Hematopoietic multipotent progenitor cell treated with erythropoietin and hydrocortisone succinate and interleukin-3 and kit ligand, for 15 days (in vitro differentiated cells): ENCODE measurements around the gene FBXO38.

Experiments used
- DNase-seq: peaks from one replicate; pipeline ENCODE4 v3.0.0-alpha.2; 2015; ENCODE audit warnings: low spot score

The FBXO38 gene, protein sequence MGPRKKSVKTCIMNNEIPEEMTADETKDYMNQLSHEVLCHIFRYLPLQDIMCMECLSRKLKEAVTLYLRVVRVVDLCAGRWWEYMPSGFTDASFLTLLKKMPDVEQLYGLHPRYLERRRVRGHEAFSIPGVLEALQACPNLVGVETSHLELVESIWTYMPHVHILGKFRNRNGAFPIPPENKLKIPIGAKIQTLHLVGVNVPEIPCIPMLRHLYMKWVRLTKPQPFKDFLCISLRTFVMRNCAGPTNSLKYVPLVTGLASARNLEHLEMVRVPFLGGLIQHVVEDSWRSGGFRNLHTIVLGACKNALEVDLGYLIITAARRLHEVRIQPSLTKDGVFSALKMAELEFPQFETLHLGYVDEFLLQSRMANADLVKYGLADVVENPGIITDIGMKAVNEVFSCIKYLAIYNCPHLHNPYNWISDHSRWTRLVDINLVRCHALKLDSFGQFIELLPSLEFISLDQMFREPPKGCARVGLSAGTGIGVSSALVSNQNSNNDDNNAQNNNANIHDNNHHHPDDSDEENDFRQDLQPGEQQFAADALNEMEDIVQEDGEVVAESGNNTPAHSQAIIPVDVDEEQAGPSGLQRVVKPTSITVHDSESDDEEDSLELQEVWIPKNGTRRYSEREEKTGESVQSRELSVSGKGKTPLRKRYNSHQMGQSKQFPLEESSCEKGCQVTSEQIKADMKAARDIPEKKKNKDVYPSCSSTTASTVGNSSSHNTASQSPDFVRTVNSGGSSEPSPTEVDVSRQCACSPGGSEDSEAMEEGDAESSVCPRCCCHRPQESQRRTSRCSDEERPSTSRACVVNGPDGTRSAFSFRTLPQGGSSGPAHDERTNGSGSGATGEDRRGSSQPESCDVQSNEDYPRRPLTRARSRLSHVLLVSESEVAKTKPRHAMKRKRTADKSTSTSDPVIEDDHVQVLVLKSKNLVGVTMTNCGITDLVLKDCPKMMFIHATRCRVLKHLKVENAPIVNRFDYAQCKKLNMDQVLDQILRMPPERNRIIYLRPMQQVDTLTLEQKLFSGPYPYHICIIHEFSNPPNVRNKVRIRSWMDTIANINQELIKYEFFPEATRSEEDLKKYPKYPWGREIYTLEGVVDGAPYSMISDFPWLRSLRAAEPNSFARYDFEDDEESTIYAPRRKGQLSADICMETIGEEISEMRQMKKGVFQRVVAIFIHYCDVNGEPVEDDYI

DNA sequence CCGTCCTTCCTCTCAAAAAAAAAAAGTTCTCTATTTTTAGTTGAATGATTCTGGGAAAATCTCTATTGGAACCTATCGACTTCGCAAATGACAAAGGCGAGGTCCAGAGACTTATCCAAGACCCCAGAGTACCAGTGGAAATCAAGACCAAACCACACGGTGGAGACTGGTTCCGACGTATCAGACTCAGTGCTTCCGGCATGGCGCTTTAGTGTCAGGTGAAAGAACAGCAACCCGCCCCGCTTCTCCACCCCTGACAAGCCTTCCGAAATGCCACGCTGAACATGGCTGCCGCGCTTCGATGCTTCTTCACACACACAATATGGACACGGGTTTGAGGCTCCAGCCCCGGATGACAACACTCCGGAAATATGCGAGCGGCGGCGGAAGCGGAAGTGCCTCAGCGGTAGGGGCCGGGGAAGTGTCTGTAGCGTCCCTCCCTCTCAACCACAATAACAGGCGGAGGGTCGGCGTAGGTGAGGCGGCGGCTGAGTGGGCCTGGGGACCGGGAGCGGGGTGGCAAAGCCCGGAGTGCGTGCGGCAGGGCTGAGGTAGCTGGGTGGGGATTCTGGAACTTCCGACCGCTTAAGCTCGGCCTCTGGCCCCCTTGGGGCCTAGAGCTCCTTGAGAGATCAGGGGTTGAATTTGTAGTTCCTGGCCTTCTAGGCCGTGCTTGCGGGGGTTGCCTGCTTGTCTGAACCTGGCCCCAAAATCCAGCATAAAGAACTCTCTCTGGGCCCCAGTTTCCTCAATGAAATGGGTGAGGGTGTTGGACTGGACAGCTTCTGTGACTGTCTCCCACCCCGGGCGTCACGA is at the start of gene FBXO38:
TSS of gene FBXO38 (plus strand) at position 395 of the 816 bp plus-strand sequence. CDS start 10,819 bp downstream, outside the sequence.
- peak; percentile 93 for DNase-seq

DNA sequence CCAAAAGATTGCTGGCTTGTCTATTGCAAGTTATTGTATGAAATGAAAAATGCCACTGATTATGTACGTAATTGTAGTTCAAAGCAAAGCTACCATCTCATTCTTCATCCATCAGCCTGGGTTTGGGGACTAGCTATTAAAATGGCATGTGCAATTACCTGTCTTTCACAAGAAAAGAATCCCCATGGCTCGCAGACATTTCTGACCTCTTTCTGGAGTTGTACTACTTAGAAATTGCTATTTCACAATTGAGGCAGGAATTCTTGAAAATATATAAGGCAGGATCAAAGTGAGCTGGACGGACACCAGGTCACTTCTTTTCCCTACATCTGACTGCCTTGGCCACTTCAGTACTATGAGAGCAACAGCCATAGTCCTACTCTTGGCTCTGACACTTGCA is 48.5 kb upstream of the FBXO38 start, which contains the start of gene SPINK9:
TSS of gene SPINK9 (plus strand) at position 301 of the 400 bp plus-strand sequence. CDS start at position 356, 55 bp downstream.
- DNase-seq = no peak

DNA sequence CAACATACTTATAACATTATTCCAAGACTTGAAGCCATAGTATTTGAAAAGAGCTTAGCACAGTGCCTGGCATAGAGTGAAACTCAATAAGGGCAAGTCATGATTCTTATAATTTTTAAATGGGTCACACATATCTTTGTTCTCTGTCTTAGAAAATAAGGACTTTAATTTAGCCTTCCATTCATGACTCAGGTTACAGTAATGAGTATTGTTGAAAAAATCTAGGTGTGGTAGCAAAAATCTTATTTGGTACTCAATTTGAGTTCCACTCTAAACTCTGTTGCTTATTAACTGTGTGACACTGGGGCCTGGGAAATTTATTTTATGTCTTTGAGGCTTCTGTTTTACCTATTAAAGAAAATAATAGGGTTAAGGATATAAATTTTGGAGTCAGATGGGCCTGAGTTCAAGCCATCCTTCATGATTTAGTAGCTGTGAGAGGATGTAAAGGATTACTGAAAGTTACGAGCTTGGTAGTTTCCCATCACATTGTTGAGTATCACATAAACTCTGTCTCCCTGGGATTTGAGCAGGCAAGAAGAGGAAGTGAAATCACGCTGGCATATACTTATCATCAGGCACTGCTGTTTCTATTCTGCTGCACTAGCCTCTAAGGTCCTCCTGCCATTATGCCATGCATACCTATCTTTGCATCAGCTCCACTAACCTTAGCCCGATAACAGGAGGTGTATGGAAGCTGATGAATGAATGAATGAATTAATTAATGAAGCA is 46.9 kb upstream of the FBXO38 start:
- no peak for DNase-seq

DNA sequence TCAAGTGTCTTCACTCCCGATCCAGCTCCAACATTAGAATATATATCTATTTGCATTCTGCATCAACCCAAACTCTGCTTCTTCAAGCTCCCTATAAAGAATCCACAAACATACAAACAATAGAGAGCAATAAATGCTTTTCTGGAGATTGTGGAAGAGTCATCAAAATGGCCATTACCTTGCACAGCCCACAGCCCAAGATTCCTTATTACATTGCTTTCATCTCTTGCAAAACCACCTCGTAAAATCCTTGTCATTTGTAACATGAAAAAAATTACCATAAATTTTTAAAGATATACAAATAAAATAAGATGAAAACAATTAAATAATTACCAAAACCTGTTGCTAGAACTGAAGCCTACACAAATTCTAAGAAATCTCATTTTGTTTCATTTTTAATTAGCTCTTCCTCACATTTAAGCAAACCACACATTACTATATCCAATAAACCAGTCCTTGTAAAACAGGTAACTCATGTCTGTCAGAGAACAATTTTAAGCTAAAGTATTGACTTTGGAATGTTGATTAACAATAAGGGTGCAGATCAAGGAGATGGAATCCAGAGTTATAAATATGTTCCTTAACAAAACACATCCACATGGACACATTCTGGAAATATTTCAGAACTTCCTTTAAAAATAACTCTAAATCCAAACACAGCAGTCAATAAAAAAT is 41.2 kb upstream of the FBXO38 start:
- DNase-seq = no peak

DNA sequence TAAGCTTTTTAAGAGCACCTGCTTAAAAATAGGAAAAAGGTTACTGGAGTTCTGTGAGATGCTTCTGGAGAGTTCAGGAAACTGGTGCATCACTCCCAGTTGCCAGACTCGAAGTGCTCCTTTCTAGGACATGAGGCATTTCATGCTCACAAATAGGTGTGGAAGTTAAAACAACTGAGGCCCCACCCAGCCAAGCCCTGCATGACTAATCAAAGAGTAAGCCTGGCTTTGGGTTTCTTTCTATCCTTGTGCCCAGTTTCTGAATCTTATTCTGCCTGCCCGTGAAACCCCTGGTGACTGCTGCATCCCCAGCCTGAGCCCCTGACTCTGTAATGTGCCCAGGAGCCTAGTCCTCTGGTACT is 40.7 kb upstream of the FBXO38 start:
- DNase-seq = peak; percentile 51

DNA sequence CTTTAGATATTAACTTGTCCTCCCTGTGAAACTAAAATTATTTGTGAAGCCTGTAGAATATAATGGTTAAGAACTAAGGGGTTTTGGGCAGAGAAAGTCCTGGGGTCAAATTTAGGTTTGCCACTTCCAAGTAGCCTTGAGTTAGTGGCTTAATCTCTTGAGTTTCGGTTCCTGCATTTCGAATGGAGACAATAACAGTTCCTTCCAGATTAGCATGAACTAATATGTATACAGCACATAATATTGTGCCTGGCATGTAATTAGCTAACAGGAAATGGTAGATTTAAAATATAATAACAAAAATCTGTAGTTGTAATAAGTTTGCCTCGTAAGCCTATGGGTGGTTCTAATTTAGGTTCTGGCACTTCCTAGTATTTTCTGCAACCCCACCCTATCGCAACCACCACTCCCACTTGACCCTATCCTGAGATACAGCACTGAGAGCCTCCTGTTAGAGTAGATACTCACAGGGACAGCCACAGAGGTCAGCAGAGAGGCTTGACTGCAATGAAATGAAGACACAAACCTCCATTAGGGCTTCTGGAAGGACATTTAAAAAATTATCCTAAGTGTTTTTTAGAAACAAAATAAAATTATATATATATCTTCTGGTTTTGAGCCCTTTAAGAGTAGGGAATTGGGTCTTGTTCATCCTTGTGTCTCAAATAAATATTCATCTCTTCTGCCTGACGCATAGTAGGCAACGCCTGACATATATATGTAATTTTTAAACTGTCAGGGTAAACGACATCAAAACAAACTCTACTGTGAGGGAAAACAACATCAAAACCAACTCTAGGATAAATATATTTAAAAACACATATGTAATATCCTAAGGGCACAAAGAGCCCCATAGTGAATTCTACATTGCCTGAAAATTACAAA is 39.9 kb upstream of the FBXO38 start:
- peak; percentile 70 for DNase-seq

DNA sequence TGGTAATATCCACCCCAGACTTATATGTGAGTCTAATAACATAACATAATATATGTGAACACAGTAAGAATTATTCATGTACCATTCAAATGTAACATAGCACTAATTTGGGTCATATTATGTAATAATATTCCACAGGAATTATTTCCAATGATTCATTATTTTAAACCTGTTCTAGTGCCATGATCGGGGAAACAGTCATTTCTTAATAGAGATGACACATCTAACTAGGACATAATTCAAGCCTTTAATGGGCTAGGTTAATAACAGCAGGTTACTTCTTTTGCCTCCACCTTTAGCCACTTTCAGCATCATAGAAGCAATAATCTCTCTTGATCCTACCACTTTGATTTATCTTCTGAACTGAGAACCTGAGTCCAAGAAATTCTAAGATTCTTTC is 36.1 kb upstream of the FBXO38 start:
- DNase-seq = no peak

DNA sequence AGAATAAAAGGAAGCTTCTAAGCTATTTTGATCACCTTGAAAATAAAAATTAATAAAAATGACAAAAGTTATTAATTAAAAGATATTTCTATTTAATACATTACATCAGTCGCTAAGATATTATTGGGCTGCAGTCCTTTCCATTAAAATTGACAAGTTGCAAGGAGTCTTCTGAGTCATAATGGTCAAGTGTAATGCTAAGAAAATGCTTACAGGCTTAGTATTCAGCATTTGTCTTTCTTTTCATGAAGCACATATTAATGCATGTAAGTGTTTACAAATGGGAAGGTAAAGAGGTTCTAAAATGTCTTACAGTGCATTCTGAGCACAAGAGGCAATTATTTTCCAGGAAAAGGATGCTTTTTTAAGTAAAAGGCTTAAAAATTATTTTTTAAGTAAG is 31.1 kb upstream of the FBXO38 start:
- DNase-seq = no peak

DNA sequence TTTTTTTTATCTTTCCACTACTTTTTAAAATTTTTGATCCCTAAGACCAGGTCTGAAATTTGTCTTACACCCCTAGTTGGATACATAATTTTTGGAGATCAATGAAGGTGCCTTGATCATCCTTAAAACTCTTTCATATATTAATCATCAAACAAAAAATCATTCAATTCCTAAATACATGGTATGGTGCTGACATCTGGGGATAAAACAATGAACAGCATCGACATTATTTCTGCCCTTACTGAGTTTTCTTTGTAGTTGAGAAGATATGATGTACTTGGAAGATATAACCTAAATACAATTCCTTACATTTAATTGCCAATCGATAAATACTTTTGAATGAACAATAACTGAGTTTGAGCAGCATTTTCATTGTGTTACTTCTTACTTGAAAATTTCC is 30.1 kb upstream of the FBXO38 start:
- DNase-seq = peak; percentile 20

DNA sequence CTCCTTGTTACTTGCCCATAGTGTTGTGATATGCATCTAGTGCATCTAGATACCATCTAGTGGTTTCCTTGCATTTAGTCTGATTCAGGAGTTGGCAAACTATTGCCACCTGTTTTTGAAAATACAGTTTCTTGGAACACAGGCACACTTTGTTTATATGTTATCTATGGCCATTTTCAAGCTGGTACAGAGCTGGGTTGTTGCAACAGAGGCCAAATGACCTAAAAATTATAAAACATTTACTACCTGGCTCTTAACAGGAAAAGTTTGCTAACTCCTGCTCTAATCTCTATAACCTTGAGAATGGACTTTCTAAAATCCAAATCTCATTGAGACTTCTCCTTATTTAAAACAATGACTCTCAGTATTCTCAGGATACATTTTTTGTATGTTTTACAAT is 19.4 kb upstream of the FBXO38 start:
- no peak for DNase-seq

DNA sequence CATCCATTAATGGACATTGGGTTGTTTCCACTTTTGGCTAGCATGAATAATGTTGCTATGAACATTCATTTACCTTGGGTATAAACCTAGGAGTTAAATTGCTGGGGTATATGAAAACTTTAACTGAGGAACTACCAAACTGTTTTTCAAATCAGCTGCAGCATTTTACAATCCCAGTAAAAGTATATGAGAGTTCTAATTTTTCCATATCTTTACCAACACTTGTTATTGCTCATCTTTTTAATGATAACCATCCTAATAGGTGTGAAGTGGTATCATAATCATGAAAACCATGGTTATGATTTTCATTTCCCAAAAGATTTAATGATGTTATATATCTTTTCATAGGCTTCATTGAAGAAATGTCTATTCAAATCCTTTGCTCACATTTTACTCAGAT is 15.5 kb upstream of the FBXO38 start:
- DNase-seq = no peak

DNA sequence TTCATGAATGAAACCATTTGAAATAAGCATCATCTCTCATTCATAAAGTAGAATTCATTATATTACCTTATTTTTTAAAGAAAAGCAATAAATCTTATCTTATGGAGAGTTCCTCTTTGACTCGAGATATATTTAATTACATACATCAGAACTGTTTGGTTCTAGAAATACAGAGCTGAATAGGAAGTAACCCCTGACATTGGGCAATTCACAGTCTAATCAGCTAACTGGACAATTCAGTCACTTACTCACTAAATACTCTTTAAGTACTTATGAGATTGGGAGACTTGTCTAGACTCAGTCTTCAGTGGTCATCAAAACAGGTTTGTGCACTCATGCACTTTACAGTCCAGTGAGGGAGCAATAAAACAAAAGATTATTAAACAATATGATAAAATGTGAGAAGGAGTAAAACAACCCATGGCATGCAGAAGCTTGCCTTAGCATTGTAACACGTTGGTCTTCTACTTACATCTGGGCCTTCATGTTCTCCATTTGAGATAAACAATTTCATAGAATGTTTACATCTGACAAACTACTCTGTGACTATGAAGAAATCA is 11.5 kb upstream of the FBXO38 start:
- no peak for DNase-seq

DNA sequence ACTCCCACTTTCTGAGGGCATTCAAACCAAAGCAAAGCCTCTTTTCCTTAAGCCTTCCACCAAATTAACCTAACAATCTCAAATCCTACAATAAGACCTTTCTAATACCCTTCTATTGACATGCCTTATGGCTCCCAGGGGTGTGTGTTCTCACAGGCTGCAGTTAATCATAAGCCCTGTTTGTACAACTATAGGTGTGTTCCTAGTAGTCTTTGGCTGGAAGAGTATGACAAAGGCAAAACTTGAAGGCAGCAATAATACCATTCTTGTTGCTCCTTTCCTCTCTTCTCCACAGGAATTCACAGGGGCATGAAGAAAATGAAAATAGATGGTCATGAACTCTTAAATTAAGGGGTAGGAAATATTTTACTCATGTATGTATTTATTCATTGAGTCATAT is 10.9 kb upstream of the FBXO38 start:
- DNase-seq = no peak

DNA sequence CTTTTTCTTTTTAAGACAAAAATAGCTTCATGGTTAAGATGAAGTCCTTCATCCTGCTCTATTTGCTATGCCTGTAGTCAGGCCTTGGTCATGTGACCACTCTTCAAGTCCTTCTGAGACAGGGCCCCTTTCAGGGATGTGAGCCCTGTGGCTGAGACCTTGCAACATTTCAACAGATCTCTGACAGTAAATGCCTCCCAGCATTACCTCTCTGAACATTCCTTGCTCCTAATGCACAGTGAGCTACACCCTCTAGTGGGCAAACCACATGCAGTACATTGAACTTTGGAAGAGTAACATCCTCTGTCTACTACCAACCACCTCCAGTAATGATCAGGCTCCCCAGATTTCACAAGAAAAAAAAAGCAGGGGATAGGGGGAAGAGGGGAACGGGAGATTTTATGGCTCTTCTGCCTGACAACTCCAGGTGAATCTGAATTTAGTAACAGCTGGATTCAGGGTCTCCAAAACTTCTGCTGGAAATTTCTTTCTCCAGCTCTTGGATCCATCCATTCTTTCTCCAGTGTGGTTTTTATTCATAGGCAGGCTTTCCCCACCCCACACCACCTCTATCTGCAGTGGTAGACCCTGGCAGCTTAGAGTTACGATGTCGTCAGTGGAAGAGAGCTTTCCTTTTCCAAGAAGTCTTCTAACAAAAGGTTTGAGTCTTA is 8.9 kb upstream of the FBXO38 start:
- peak; percentile 57 for DNase-seq

DNA sequence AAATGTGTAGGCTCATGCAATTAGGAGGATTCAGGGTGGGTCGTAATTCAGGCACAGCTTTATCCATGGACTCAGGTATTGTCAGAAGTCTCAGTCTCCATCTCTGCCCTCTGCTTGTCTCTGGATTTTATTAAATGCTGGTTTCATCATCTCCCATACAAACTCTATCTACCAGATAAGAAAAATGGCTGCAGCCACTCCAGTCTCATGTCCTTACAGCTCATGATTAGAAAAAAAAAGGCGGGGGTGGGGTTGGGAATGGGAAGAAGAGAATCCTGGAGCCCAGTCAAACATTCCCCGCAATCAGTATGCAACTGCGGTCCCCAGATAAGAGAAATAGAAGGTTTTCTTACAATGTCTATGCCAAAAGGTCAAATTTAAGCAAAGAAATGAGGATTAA is 7.6 kb upstream of the FBXO38 start:
- DNase-seq = no peak

DNA sequence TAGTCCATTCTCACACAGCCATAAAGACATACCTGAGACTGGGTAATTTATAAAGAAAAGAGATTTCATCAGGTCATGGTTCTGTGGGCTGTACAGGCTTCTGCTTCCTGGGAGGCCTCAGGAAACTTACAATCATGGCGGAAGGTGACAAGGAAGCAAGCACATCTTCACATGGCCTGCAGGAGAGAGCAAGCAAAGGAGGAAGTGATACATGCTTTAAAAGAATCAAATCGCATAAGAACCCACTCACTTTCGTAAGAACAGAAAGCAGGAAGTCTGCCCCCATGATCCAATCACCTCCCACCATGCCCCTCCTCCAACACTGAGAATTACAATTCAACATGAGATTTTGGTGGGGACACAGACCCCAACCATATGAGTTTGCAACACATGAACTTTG is 5.1 kb upstream of the FBXO38 start:
- DNase-seq = no peak

DNA sequence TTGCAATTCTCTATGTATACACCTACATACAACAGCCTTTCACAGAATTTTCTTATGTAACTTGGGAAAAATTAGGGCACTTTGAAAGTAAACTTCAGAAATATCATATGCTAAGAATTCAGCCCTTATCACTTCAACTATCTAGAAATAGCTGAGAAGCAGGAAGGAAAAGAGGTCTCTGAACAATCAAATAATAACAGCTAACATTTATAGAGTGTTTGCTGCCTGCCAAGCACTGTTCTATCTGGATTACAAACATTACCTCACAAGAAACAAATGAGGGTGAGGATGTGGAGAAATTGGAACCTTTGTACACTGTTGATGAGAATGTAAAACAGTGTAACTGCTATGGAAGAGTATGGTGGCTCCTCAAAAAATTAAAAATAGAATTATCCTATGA is 4.4 kb upstream of the FBXO38 start:
- DNase-seq = no peak

DNA sequence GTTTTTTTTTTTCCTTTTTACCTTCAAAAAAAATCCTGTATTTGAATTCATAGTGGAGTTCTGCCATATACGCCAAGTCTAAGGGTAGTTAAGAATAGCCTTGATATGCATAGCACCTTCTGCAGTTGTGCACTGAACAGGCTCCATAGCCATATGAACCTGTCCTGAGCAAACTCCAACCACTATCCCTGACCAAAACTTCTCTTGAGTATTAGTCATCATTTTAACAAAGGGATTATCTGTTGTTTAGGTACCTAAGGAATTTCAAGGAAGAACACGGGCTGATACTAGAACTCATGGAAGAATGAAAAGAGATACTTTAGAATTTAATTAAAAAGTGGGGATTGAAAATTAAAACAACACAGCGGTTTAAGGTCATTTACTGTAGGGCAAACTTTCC is 1.9 kb upstream of the FBXO38 start:
- no peak for DNase-seq
